IMR-90 (cell line): ENCODE results near the gene MAOA. TPM values are rescaled to one million over a fixed set of nuclear protein-coding genes. Genes with fewer than 3 reads are reported as not detected.

ENCODE experiments used
- ATAC-seq: fragments of 200-7000 bp; cut with Tn5 transposase; 2 replicates; pipeline ENCODE4 v1.9.1; 2020; ENCODE audit warnings: low read depth, mild to moderate bottlenecking, moderate library complexity
- BruUV-seq: library from RNA; stranded (reverse); fragments of 400-500 nt; replicated peaks from 2 replicates; lab custom pipeline; 2021; lab: Mats Ljungman, UMichigan
- CTCF ChIA-PET: fragments of 300-600 bp; formaldehyde crosslinking; extraction: SDS; loops from one replicate; lab custom pipeline; 2021; ENCODE audit warnings: antibody characterized with exemption; lab: Yijun Ruan, JAX
- POLR2A ChIA-PET: fragments of 300-600 bp; sonication (Branson Sonifier 250); formaldehyde crosslinking; loops from one replicate; lab custom pipeline; 2022; ENCODE audit warnings: antibody characterized with exemption; ENCODE audit not compliant: unreplicated experiment; lab: Charles Lee
- DNase-seq: peaks from one replicate; pipeline ENCODE4 v3.0.0; 2013
- H2AFZ ChIP-seq: replicated peaks from 2 replicates; pipeline ENCODE3; 2013; ENCODE audit warnings: low read length, mild to moderate bottlenecking; ENCODE audit not compliant: poor library complexity
- H2AK5ac ChIP-seq: 2 replicates; pipeline ENCODE4 v1.6.1; 2013; ENCODE audit warnings: low read depth, low read length, inconsistent platforms
- H2AK9ac ChIP-seq: replicated peaks from 2 replicates; pipeline ENCODE3; 2013; ENCODE audit warnings: mild to moderate bottlenecking, low read depth, low read length, moderate library complexity; ENCODE audit not compliant: poor library complexity
- H2BK120ac ChIP-seq: 2 replicates; pipeline ENCODE4 v1.6.1; 2013; ENCODE audit warnings: low read depth, low read length, inconsistent platforms
- H2BK15ac ChIP-seq: 3 replicates; pipeline ENCODE4 v1.6.1; 2013; ENCODE audit warnings: low read depth, low read length, inconsistent platforms
- H2BK20ac ChIP-seq: 2 replicates; pipeline ENCODE4 v1.6.1; 2013; ENCODE audit warnings: low read depth, mild to moderate bottlenecking, inconsistent platforms, low read length, moderate library complexity
- H2BK5ac ChIP-seq: 2 replicates; pipeline ENCODE4 v1.6.1; 2013; ENCODE audit warnings: mild to moderate bottlenecking, low read depth, low read length, inconsistent platforms; ENCODE audit not compliant: poor library complexity, severe bottlenecking
- H3K14ac ChIP-seq: replicated peaks from 2 replicates; pipeline ENCODE4 v1.6.1; 2013; ENCODE audit warnings: low read depth, low read length, inconsistent platforms
- H3K18ac ChIP-seq: 2 replicates; pipeline ENCODE4 v1.6.1; 2013; ENCODE audit warnings: low read depth, low read length, control low read depth
- H3K23ac ChIP-seq: 2 replicates; pipeline ENCODE4 v1.6.1; 2013; ENCODE audit warnings: low read depth, low read length, inconsistent platforms
- H3K27ac ChIP-seq: 2 replicates; pipeline ENCODE4 v1.5.1; 2013; ENCODE audit warnings: mild to moderate bottlenecking, control low read depth, low read length; ENCODE audit not compliant: insufficient read depth
- H3K27me3 ChIP-seq: 2 replicates; pipeline ENCODE4 v1.6.1; 2013; ENCODE audit warnings: low read length; ENCODE audit not compliant: control insufficient read depth, insufficient read depth
- H3K36me3 ChIP-seq: 2 replicates; pipeline ENCODE4 v1.6.1; 2013; ENCODE audit warnings: low read length, mixed read lengths; ENCODE audit not compliant: control insufficient read depth, insufficient read depth
- H3K4ac ChIP-seq: 2 replicates; pipeline ENCODE4 v1.6.1; 2013; ENCODE audit warnings: low read depth, low read length, inconsistent platforms
- H3K4me1 ChIP-seq: 2 replicates; pipeline ENCODE4 v1.6.1; 2013; ENCODE audit warnings: low read length, mixed read lengths; ENCODE audit not compliant: control insufficient read depth, insufficient read depth
- H3K4me2 ChIP-seq: 2 replicates; pipeline ENCODE4 v1.6.1; 2013; ENCODE audit warnings: low read depth, mild to moderate bottlenecking, control low read depth, low read length, moderate library complexity
- H3K4me3 ChIP-seq: 2 replicates; pipeline ENCODE4 v1.5.1; 2013; ENCODE audit warnings: low read depth, mild to moderate bottlenecking, control low read depth, low read length, moderate library complexity; ENCODE audit not compliant: insufficient read depth
- H3K56ac ChIP-seq: 2 replicates; pipeline ENCODE4 v1.6.1; 2013; ENCODE audit warnings: low read length, inconsistent platforms; ENCODE audit not compliant: insufficient read depth; ENCODE audit errors: extremely low read depth
- H3K79me1 ChIP-seq, 2 experiments: 2 replicates each; pipeline ENCODE4 v1.6.1; 2013; ENCODE audit warnings: low read length in 2 of 2, inconsistent platforms in 1 of 2, low read depth in 1 of 2
- H3K9ac ChIP-seq: 2 replicates; pipeline ENCODE4 v1.6.1; 2013; ENCODE audit warnings: low read depth, low read length, control low read depth
- H3K9me1 ChIP-seq: 2 replicates; pipeline ENCODE4 v1.6.1; 2013; ENCODE audit warnings: low read length, inconsistent platforms; ENCODE audit not compliant: insufficient read depth
- H3K9me3 ChIP-seq: 2 replicates; pipeline ENCODE4 v1.6.1; 2013; ENCODE audit warnings: low read length; ENCODE audit not compliant: control insufficient read depth, insufficient read depth
- H4K20me1 ChIP-seq: 2 replicates; pipeline ENCODE4 v1.6.1; 2013; ENCODE audit warnings: low read length, inconsistent platforms; ENCODE audit not compliant: insufficient read depth
- H4K5ac ChIP-seq: 2 replicates; pipeline ENCODE4 v1.6.1; 2013; ENCODE audit warnings: mild to moderate bottlenecking, low read depth, low read length, control low read depth
- H4K8ac ChIP-seq, 2 experiments: 2 replicates each; pipeline ENCODE4 v1.6.1; 2013; ENCODE audit warnings: low read depth in 2 of 2, low read length in 2 of 2, control low read depth in 1 of 2, inconsistent platforms in 1 of 2
- H4K91ac ChIP-seq: 2 replicates; pipeline ENCODE4 v1.6.1; 2013; ENCODE audit warnings: low read depth, low read length, inconsistent platforms; ENCODE audit not compliant: insufficient read depth
- BHLHE40 ChIP-seq: fragments of 150-350 bp; IDR thresholded peaks from 2 replicates; pipeline ENCODE4 v1.6.1; 2016; ENCODE audit warnings: mild to moderate bottlenecking, low read depth, low read length
- CHD1 ChIP-seq: IDR thresholded peaks from 2 replicates; pipeline ENCODE4 v1.6.1; 2012; ENCODE audit warnings: low read depth, low read length, improper control_type of control experiment
- ELK1 ChIP-seq: fragments of 150-350 bp; IDR thresholded peaks from 2 replicates; pipeline ENCODE4 v1.6.1; 2016; ENCODE audit warnings: low read depth, mild to moderate bottlenecking, low read length, moderate library complexity, borderline replicate concordance
- FOS ChIP-seq: fragments of 150-350 bp; IDR thresholded peaks from 2 replicates; pipeline ENCODE4 v1.6.1; 2016; ENCODE audit warnings: low read depth, low read length
- MXI1 ChIP-seq: IDR thresholded peaks from 2 replicates; pipeline ENCODE4 v1.6.1; 2012; ENCODE audit warnings: low read depth, mild to moderate bottlenecking, low read length, moderate library complexity, borderline replicate concordance
- RCOR1 ChIP-seq: IDR thresholded peaks from 2 replicates; pipeline ENCODE4 v1.6.1; 2012; ENCODE audit warnings: mild to moderate bottlenecking, low read length, improper control_type of control experiment; ENCODE audit not compliant: insufficient replicate concordance
- SMC3 ChIP-seq: fragments of 150-350 bp; IDR thresholded peaks from 2 replicates; pipeline ENCODE4 v1.6.1; 2016; ENCODE audit warnings: low read depth, mild to moderate bottlenecking, antibody characterized with exemption, low read length, moderate library complexity
- WGBS, 2 experiments: methylation state at CpG; one replicate each; pipeline versions ENCODE4 v1.1.5 to v1.1.7; 2013; ENCODE audit warnings: missing lambda C conversion rate in 2 of 2; ENCODE audit not compliant: insufficient read length in 1 of 2; ENCODE audit errors: extremely low coverage in 2 of 2; 5-methylcytosine and 5-hydroxymethylcytosine counted together
- dilution Hi-C: fragments of 300-500 bp; cut with HindIII; formaldehyde crosslinking; loops from one replicate; pipeline ENCODE4 v1.14.3; 2018; ENCODE audit warnings: low sequenced_read_pairs; ENCODE audit not compliant: unreplicated experiment
- in situ Hi-C: fragments of 300-500 bp; cut with MboI; formaldehyde crosslinking; loops from 3 replicates; pipeline ENCODE4 v1.14.3; 2019; ENCODE audit warnings: low sequenced_read_pairs, inconsistent platforms, mixed read lengths
- intact Hi-C: fragments of 100-400 bp; cut with micrococcal nuclease; formaldehyde crosslinking; loops from 2 replicates; pipeline ENCODE4 v1.10.0; 2022
- polyA plus RNA-seq, 3 experiments: library from polyadenylated mRNA; depleted of rRNA; stranded (reverse); fragments of >200 nt; gene quantifications; 2 replicates each; pipeline ENCODE4 v1.2.3, GENCODE V29; 2012; ENCODE audit warnings: low replicate concordance in 1 of 3
- total RNA-seq: library from RNA; depleted of rRNA; stranded (reverse); fragments of >200 nt; gene quantifications from 2 replicates; pipeline ENCODE4 v1.2.3, GENCODE V29; 2012

Gene MAOA
- total and polyA plus RNA-seq, 2 of the 4 experiments (the other 2 are of a cell fraction) = 0.14 to 0.36 TPM

- Histone ChIP-seq H2BK20ac (no peak overlapping the region), H3K4me2 (no peak overlapping the region), H4K8ac (no peak overlapping the region), H3K9me3 (no peaks in the 10 kb centered on the region), H4K5ac (no peak overlapping the region), H2AK9ac (no peak overlapping the region), H3K9ac (no peak overlapping the region), H3K79me1 (no peaks in the 10 kb centered on the region), H2BK120ac (no peak overlapping the region), H3K4ac (no peak overlapping the region), H3K23ac (no peak overlapping the region), H4K20me1 (no peaks in the 10 kb centered on the region), H3K27me3 (no peaks in the 10 kb centered on the region), H3K36me3 (no peaks in the 10 kb centered on the region), H3K18ac (no peak overlapping the region), H2AFZ (no peak overlapping the region), H3K9me1 (no peaks in the 10 kb centered on the region), H3K56ac (no peak overlapping the region), H3K14ac (no peak overlapping the region), H3K27ac (no peak overlapping the region), H4K91ac (no peak overlapping the region), H2BK5ac (no peak overlapping the region), H3K4me3 (no peak overlapping the region), H3K4me1 (no peaks in the 10 kb centered on the region), H2AK5ac (no peak overlapping the region), H2BK15ac (no peak overlapping the region)
- intact Hi-C loops = no loop called here
- TF ChIP-seq SMC3 (no peak), MXI1 (no peak), CHD1 (no peak), RCOR1 (no peak), BHLHE40 (no peak), FOS (no peak), ELK1 (no peak)
- WGBS, 2 experiments = no CpG with 5 or more reads among the region's 3 CpGs
- POLR2A ChIA-PET = no interaction called here
- in situ Hi-C loops = no loop called here
- DNase-seq (no peak), ATAC-seq (no peak)
- CTCF ChIA-PET = no interaction called here
- dilution Hi-C loops = no loop called here
- no TSS peak for BruUV-seq
Measured at GRCh38 chrX:43679058-43679457, 23.0 kb downstream of the MAOA start.
